Lower leg skin (tissue), 3 donors: Measurements from ENCODE around the gene ESR2.

Experiments used
- POLR2A ChIP-seq, 2 donors: fragments of 450-650 bp; IDR thresholded peaks; one replicate each; pipeline ENCODE4 v1.6.1; 2016 to 2017; ENCODE audit warnings: antibody characterized with exemption in 2 of 2, mild to moderate bottlenecking in 1 of 2, moderate library complexity in 1 of 2
- TF ChIP-seq, protein P1 (sequence below), 3 donors: fragments of 450-650 bp; IDR thresholded peaks; one replicate each; pipeline ENCODE4 v1.5.1; 2016; ENCODE audit warnings: antibody characterized with exemption in 3 of 3, mild to moderate bottlenecking in 3 of 3, moderate library complexity in 2 of 3

GRCh38 chr14:64244279-64244678, 49.9 kb downstream of the ESR2 start:
- TF ChIP-seq, protein P1, sequence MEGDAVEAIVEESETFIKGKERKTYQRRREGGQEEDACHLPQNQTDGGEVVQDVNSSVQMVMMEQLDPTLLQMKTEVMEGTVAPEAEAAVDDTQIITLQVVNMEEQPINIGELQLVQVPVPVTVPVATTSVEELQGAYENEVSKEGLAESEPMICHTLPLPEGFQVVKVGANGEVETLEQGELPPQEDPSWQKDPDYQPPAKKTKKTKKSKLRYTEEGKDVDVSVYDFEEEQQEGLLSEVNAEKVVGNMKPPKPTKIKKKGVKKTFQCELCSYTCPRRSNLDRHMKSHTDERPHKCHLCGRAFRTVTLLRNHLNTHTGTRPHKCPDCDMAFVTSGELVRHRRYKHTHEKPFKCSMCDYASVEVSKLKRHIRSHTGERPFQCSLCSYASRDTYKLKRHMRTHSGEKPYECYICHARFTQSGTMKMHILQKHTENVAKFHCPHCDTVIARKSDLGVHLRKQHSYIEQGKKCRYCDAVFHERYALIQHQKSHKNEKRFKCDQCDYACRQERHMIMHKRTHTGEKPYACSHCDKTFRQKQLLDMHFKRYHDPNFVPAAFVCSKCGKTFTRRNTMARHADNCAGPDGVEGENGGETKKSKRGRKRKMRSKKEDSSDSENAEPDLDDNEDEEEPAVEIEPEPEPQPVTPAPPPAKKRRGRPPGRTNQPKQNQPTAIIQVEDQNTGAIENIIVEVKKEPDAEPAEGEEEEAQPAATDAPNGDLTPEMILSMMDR (IDR thresholded peaks at IDR 0.05) = no peak
- TF ChIP-seq POLR2A (IDR thresholded peaks at IDR 0.05) = no peak
